Endometrial microvascular endothelial cells (primary cell): ENCODE results near the gene CCNK. TPM values are rescaled to one million over a fixed set of nuclear protein-coding genes. Genes with fewer than 3 reads are reported as not detected.

ENCODE experiments used
- in situ Hi-C: cut with HindIII; loops from 2 replicates; pipeline ENCODE4 v1.10.0; 2017; ENCODE audit warnings: low sequenced_read_pairs, low pct_unique_long_range_greater_than_20kb; ENCODE audit errors: inconsistent ontology term
- total RNA-seq: library from RNA; depleted of rRNA; stranded (reverse); fragments of >200 nt; gene quantifications from one replicate; pipeline ENCODE4 v1.2.3, GENCODE V29; 2015; ENCODE audit errors: inconsistent ontology term

The CCNK gene
- total RNA-seq, 1 donor from 2014 or later = 22.4 TPM

DNA sequence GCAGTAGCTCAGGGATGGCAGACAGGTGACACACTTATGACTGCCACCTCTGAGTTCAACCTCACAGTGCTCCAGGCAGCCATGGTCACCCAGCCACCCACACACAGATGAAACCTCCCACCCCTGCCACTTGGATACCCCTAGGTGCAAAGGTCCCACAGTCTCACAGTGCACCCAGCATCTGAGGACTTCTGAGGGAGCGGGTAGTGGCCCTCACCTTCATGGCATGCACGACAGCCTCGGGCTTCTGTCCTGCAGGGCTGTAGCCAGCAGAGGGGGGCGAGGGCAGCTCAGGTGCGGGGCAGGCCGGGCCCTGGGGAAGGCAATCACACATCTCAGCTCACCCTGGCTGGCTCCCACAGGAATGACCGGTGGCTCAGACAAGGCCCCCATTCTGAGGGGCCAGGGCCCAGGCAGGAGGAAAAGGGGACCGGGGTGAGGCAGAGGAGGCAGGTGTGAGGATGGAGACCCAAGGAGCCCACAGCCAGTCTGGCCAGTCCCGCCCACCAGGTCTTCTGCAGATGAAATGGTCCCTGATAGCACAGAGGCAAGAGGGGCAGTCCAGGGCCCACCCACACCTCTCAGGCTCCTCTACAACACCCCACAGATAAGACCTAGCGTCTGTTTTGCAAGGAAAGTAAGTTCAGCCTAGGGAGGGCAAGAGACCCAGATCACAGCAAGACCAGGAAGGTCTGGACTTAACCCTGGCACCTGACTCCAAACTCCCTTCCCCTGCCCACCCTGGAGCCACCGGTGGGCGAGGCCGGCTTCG is 35.8 kb downstream of the CCNK start:
- in situ Hi-C loops = no loop called here

DNA sequence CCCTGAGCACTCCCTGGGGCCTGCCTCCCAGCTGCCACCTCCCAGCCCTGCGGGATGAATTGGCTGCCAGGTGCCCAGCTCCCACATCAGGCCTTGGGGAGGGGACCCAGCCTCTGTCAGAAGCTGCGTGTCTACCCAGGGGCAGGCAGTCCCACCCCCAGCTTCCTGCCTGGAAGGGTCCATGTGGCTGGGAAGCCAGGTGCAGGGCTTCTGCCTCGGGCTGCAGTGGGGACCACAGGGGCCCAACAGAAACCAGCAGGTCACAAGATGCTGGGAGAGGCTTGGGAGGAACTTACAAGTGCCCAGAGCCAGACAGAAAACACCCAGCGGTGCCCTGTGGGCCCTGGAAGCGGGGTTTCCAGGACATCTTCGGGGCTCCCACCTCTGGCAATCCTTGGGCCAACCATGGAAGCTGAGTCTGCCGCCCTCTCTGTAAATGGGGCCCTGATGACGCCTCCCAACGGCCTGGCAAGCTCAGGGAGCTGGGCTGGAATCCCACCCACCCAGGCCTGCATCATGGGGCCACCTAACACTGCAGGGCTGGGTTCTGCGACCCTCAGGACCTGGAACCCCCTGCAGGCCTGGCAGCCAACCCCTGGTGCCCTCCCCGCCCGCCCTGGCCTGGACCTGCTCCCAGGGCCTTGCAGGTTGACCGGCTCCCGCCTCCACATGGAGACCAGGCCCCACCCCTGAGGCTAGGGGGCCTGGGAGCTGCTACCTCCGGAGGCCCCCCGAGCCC is 36.6 kb downstream of the CCNK start:
- in situ Hi-C loops = no loop called here

DNA sequence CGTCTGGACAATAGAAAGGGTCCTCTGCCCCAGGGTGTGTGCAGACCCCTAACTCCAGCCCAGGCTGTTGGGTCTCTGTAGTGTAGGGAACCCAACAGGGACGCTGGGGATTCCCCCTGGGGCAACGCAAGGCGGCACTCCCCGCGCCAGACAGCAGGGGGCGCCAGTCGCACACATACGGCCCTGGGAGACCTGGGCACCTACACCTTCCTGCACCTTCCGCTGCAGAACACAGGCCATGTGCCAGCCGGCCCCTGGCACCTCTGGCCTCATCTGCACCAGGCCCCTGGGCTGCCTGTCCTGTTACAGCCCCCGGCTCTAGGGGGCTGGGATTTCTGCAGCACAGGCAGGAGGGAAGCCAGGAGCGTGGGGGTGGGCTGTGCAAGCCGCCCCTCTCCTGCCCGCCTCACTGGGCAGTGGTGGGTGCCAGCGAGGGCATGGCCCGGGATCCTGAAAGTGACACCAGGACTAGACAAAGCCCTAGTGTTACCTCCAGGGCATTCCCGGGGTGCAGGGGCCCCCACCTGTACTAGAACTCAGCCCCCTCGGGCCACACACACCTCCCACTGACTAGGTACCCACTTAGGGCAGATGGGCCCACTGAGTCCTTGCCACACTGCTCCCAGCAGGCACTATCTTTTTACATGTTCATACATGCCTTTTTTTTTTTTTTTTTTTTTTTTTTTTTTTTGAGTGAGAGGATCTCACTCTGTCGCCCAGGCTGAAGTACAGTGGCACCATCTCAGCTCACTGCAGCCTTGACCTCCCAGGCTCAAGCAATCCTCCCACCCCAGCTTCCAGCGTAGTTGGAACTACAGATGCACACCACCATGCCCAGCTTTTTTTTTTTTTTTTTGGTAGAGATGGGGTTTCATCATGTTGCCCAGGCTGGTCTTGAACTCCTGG is 37.5 kb downstream of the CCNK start:
- in situ Hi-C loops = no loop called here

DNA sequence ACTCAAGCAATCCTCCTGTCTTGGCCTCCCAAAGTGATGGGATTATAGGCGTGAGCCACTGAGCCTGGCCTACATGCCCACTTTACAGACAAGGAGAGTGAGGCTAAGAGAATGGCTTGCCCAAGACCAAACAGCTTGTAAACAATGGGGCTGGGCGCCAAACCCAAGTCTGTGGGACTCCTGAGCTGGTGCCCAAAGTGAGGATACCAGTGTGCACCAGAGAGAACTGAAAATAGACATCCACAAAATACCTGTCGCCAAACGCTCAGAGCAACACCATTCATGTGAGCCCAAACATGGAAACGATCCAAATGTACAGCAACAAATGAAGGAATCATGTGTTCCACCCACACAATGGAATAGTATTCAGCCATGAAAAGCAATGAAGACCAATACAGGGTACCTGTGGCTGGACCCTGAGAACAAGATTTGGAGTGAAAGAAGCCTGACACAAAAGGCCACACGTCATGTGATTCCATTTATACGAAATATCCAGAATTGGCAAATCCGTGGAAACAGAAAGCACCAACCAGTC is 38.2 kb downstream of the CCNK start:
- in situ Hi-C loops = no loop called here

DNA sequence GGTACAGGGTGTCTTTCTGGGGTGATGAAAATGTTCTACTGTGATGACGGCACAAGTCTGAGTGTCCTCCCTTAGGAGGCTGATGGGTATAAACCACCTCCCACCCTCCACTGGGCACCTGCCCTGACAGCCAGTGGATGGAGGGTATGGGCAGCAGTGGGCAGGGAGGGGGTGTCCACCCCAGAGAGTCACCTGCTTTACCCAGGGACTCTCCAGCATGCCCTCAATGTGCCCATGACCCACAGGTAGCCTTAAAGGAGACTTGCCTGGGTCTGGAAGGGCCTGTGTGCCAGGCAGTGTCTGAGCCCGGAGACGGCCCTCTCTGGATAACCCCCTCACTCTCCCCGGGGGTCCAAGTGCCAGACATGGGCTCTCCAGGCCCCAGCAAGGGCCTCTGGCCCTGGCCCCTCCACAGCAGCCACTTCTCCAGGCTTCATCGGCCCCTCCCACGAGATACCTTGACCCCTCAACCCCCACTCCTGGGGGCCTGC is 38.8 kb downstream of the CCNK start:
- in situ Hi-C loops = no loop called here

DNA sequence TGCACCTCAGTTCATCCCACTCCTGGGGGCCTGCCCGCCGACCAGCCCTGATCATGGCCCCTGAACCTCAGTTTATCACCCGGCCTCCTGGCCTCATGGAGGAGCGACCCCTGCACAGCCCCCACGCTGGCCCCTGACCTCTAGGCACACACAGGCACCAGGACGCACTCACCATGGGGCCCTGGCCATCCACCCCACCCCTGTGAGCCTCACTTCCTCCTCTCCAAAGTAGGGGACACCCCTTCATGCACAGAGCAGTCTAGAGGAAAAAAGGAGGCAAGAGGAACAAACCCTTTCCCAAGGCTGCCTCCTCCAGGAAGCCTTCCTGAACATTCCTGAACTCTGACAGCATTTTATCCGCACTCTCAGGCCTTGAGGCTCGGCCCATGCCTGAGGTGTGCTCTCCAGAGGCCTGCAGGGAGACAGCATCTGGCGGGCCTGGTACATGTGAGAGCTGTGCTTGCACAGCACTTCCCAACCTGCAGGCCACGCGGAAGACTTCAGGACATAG is 39.4 kb downstream of the CCNK start:
- in situ Hi-C loops = no loop called here

DNA sequence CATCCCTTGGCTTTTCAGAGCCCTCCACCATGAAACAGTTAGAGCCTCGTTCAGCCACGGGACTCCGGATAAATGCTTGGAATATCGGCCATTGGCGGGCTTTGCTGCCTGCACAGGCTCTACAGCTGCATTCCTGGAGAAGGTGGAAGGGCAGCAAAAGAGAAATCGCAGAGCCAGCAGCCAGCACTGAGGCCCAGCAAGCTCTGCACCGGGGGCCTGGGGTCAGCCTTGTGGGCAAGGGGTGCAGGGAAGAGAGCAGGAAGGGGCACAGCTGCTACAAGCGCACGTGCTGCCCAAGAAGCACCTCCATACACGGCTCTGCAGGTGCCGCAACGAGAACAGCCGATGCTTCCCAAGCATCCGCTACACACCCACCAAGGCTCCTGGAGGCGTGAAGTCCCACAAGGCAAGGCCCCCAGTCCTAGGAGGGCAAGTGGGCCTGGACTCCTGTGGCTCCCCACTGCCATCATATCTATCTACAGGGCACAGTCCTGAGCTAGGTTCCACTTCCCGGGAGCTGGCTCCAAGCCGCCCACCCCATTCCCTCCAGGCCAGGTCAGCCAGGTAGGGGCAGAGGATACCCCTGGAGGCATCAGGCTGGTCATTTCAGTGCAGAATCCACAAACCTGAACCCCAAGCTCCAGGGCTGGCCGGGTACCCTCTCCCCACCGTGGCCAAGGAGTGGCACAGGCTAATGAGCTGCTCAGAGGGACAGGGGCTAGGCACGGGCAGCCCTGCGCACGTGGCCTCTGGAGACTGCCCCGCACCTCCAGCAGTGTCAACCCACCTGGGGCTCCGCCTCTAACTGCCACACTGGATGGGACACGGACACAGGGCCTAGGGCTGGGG is 40.2 kb downstream of the CCNK start:
- in situ Hi-C loops = no loop called here

DNA sequence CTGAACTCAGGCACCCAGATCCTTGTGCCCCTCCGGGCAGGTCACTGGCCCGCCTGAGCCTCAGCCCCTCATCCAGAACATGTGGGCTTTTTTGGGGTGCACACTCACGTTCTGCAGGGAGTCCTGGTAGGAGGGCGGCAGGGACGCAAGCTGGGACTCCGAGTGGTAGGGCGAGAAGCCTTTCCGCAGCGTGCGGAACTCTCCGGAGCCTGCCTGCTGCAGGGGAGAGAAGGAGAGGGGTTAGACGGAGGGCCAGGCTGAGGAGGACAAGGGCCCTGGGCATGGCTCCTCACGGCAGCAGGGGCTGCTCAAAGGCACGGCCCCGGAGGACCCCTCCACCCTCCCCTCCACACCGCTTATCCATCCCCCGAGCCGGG is 40.8 kb downstream of the CCNK start:
- in situ Hi-C loops = no loop called here

DNA sequence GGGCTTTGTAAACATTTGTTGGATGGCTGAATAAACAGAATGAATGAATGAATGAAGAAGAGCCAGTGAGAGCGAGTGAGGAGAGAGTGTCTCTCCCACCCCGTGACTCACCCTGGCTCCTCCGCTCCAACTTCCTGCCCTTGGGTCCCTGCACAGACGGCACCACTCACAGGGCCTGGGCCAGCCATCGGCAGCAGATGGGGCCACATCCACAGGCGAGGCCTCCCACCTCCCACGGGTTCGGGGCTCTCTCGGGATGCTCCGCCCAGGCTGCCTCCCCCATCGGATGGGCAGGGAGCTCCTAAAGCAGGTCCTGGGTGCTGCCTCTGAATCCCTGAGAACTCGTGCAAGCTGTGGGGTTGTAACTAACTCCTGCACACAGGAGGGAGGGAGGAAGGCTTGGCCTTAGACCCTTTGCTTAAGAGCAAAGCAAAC is 41.3 kb downstream of the CCNK start:
- in situ Hi-C loops = no loop called here

DNA sequence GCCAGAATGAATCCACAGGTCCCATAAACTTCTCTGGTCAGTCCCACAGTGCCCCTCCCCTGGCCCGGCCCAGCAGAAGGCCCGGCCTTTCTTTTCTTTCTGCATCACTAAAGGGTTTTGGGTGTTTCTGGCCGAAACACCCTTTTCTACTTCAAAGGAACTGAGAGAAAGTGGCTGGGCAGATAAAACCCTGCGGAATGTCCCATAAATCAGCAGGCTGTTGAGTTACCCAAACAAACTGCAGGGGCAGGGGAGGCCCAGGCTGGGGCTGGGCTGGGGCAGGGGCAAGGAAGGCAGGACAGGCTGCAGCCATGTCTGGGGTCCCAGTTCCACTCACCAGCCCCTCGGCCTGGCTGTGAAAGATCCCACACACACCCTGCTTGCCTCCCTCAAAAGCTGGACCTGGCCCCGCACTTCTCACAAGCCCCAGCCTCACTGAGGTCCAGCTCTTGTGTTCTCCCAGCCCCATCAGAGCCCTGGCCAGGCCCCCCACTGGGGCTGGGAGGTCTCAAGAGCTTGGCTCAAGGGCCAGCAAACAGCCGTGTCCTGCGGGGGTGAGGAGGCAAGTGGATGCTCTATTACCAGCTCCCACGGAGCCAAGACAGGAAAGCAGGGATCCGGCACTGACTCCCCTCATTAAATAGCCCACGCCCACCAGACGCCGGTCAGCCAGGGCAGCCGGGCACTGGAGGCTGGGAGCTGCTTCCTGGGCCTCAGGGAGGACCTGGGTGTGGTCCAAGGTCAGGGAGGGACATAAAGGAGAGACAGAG is 41.9 kb downstream of the CCNK start:
- in situ Hi-C loops = no loop called here

DNA sequence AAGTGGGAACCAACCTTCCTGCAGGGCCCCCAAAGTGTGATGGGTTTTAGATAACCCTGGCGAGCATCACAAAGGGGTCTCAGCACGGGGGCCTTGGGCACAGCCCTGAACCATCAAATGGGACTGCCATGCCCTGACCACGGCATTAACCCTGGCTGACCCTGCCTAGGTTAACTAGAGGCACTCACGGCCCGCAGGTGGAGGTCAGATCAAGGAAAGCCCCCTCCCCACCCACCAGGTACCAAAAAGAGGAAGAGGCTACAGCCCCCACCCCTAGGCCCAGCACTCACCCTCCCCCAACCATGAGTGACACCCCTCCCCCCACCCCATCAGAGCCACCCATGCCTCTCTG is 42.5 kb downstream of the CCNK start:
- in situ Hi-C loops = no loop called here

DNA sequence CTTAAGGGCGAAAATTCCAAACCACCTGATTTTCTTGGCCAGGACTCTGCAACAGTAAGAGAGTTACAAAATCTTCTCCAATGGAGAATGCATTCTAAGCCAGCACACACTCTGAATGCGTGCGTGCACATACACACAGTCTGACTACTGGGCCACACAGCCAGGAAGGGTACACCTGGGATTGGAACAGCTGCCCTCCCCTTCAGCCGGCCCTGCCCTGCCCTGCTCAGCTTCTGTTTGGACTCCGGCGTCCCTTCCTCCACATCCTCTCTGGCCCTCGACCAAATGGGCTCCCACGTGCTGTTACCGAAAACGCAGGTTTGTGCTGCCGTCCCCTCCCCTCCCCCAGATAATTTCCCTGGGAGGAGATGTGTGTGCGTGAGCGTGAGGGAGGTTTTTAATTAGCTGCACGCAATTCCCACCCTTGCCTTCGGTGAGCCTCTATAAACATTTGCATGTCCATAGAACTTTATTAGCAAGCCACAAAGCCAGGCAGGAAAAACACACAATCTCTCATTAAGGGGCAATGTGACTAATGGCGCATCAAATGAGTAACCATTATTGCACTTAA is 43.0 kb downstream of the CCNK start:
- in situ Hi-C loops = no loop called here

DNA sequence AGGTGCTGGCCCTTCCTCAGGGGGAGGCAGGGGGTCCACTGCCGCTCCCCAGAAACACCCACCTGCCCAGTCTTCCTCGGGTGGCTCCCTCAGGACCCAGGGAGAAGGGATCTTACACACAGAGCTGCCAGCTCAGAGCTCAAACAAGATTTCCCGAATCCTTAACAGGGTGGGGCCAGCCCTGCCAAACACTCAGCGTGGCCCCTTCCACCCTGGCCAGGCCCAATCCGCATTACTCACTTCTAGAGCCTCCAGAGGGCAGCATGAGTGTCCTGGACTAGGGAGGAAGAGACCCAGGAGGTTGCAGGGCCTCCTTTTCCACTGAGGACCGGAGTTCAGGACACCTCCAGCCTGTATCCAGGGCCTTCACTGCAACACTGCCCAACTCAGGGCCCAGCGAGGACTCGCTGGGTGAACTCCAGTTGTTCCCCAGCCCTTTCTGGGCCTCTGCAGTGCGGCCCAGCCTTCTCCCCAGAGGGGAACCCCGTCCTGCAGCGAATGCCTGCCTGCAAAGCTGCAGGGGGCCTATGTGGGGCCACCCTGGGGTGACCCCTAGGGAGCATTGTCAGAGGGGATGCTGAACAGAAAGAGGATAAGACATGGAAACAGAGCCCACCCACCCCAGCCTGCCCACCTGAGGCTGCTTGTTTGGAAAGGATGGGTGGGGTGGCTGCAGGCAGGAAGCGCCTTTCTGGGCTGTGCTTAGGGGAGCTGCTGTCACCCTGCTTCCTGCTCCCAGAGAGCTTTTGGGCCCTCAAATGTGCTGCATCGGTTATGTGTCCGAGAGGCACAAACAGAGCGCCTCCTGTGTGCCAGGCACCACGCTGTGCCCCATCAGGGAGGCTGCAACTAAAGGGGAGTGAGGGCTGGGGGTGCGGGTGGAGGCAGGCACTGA is 43.8 kb downstream of the CCNK start:
- in situ Hi-C loops = no loop called here

DNA sequence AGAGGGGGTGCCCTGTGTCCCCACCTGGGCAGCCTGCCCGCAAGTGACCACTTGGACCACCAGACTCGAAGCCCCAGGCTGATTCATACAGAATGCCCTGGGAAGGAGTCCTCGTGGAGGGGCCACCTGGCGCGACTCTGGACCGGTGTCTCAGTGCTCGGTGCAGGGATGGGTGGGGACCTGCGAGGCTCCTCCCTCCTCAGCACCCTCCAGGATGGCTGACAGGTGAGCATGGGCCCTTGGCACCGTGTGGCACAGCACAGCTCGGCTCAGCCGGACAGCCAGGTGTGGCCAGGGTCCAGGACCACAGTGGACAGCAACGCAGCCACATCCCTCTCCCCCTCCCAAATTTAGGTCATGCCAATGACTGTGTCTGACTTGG is 44.5 kb downstream of the CCNK start:
- in situ Hi-C loops = no loop called here

DNA sequence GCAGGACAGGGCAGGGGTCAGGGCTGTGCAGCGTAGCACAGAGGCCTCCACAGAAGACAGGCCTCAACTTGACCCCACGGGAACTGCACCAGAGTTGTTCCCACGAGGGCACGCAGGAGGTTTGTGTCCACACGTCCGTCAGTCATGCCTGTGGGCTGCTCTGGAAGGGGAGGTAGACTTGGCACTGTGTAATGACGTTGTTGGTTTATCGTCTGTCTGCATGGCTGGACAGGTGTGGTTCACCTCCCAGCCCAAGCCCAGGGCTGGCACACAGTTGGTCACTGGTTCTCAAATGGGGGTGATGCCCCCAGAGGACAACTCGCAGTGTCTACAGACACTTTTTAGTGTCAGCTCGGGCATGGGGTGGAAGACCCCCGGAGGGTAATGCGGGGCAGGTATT is 45.8 kb downstream of the CCNK start:
- in situ Hi-C loops = no loop called here

DNA sequence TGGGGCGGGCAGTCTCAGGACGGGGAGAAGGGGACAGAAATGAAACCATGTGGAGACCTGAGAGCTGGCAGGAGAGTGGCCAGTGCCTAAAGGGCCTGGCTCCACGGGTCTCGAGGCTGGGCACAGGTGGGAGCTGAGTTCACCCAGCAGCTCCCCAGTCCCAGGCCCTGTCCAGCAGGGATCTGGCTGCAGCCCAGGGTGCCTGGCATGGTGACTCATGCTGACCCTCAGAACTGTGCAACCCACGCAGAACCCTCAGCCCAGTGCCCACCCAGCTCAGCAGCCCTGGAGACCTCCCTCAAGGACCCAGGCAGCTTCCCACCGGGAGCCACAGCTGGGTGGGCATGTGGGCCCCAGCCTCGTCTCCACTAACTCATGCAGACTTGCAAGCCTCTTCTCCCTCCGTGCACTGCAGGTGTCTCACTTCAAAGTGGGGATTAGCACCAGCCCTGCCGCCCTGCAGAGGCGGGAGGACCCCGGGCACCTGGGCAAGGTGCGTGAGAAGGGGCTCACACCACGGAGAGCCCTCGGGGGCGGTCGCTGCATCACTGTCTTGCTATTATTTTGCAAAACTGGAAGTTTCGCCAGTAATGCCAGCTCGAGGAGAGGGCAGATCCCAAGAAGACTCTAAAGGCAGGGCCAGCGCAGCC is 46.3 kb downstream of the CCNK start:
- in situ Hi-C loops = no loop called here
